HFFc6 (cell line): ENCODE data around the gene MEG3. TPM values are rescaled to one million over a fixed set of nuclear protein-coding genes. Genes with fewer than 3 reads are reported as not detected.

Experiments used
- DNase-seq: peaks from one replicate; pipeline ENCODE4 v3.0.0-alpha.2; 2018
- H3K27ac Mint-ChIP-seq: 2 replicates; pipeline ENCODE4 v1.8.0; 2020; ENCODE audit warnings: mild to moderate bottlenecking, mixed read lengths
- H3K27me3 Mint-ChIP-seq: 2 replicates; pipeline ENCODE4 v1.8.0; 2021; ENCODE audit warnings: mild to moderate bottlenecking, moderate library complexity, mixed read lengths; ENCODE audit not compliant: insufficient read depth
- H3K36me3 Mint-ChIP-seq: 2 replicates; pipeline ENCODE4 v1.8.0; 2021; ENCODE audit warnings: low read depth, mixed read lengths
- H3K4me1 Mint-ChIP-seq: 2 replicates; pipeline ENCODE4 v1.8.0; 2020; ENCODE audit warnings: low read depth, mixed read lengths
- H3K4me3 Mint-ChIP-seq: 2 replicates; pipeline ENCODE4 v1.8.0; 2020; ENCODE audit warnings: mild to moderate bottlenecking, moderate library complexity, mixed read lengths
- H3K9me3 Mint-ChIP-seq: 2 replicates; pipeline ENCODE4 v1.8.0; 2020; ENCODE audit warnings: mild to moderate bottlenecking, mixed read lengths
- total RNA-seq, 6 experiments: library from RNA; stranded (reverse); fragmentation: NEBNext Ultra II Directional; extraction: Animal tissue kit (Norgen Biotek cat#: 25700); gene quantifications; 2 replicates in 1 of 6; 3 replicates in 5 of 6; pipeline ENCODE4 v1.2.3, GENCODE V29; 2021
- TF ChIP-seq, protein P1 (sequence below): fragments of 200-600 bp; sonication (generic); IDR thresholded peaks from 2 replicates; pipeline ENCODE4 v1.5.0; 2021; ENCODE audit warnings: antibody characterized with exemption, mild to moderate bottlenecking

The MEG3 gene
- total RNA-seq, 6 experiments from 2014 or later: 151 to 262 (median 250) TPM

DNA sequence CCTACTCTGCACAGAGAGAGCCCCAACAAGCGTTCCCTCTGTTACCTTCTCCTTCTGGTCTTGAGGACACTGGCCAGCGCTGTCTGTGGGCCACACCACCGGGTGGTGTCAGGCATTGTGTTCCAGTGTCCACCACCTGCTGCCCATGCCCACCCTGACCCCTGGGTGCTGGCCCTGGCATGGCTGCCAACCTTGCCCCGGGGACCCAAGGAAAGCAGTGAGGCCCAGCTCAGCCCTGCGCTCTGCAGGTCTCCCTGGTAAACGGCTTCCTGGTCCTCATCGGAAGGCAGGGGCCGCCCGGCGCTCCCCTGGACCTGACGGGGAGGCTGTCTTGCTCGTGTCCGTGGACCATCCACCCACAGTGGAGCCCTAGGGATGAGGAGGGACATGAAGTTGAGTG, 21.8 kb upstream of the MEG3 start:
- no peak for DNase-seq
- H3K4me1 Mint-ChIP-seq: no peaks in the 10 kb centered on the region
- H3K27me3 Mint-ChIP-seq: peaks cover 40% of the 10 kb centered on the region
- peaks cover 17% of the 10 kb centered on the region for H3K9me3 Mint-ChIP-seq
- H3K4me3 Mint-ChIP-seq: no peak overlapping the region
- TF ChIP-seq, protein P1, sequence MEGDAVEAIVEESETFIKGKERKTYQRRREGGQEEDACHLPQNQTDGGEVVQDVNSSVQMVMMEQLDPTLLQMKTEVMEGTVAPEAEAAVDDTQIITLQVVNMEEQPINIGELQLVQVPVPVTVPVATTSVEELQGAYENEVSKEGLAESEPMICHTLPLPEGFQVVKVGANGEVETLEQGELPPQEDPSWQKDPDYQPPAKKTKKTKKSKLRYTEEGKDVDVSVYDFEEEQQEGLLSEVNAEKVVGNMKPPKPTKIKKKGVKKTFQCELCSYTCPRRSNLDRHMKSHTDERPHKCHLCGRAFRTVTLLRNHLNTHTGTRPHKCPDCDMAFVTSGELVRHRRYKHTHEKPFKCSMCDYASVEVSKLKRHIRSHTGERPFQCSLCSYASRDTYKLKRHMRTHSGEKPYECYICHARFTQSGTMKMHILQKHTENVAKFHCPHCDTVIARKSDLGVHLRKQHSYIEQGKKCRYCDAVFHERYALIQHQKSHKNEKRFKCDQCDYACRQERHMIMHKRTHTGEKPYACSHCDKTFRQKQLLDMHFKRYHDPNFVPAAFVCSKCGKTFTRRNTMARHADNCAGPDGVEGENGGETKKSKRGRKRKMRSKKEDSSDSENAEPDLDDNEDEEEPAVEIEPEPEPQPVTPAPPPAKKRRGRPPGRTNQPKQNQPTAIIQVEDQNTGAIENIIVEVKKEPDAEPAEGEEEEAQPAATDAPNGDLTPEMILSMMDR: no peak
- peaks cover 13% of the 10 kb centered on the region; the same call in 1 of the 2 replicates for H3K36me3 Mint-ChIP-seq
- H3K27ac Mint-ChIP-seq: no peak overlapping the region

DNA sequence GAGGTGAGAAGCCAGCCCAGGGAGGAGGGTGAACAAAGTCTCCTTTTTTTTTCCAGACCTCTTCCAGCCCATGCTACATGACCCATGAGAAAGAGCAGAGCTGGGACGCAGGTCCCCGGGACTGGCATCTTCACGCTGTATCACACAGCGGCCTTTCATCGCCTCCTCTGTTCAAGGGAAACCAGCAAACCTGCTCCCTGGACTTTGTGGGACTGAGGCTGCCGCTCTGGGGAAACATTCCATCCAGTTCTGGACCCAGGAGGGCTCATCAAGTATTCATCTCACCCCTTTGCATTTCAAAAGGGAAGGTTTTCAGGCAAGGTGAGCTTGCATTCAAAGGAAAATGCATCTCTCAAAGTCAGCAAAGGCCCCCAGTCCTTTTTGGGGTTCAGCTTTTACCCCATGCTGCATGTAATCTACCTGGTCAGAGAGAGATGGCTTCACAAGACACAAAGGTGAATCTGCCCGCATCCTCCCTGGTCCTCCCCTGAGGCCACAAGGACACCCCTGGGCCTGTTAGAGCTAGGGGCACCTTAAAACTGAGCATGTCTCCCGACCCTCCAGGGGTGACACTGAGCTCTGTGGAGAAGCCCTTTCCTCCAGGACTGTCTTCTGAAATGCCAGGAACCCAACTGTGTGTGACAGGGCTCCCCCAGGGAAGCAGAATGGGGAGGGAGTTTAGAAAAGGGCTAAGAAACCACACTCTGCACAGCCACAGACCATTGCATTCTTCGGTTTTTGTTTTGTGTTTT, 21.2 kb upstream of the MEG3 start:
- Mint-ChIP-seq H3K27ac (no peak overlapping the region), H3K9me3 (peaks cover 23% of the 10 kb centered on the region), H3K27me3 (peaks cover 35% of the 10 kb centered on the region), H3K4me3 (no peak overlapping the region), H3K4me1 (no peaks in the 10 kb centered on the region), H3K36me3 (peaks cover 19% of the 10 kb centered on the region)
- DNase-seq: no peak
- TF ChIP-seq, protein P1: no peak

DNA sequence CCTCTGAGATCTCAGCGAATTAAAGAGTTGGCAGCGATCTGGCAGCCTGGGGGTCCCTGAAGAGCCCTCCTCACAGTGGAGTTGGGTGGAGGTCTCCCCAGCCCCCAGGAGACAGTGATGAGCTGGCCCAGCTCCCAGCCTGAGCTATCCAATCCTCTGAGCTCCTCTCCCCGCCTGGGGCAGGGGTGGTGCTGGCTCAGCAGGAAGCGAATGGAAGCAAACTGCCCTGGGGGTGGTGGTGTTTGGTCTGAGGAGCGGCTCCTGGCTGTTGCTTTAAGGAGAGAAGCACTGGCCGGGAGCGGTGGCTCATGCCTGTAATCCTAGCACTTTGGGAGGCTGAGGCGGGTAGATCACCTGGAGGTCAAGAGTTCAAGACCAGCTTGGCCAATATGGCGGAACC, 19.5 kb upstream of the MEG3 start:
- no peak overlapping the region for H3K4me3 Mint-ChIP-seq
- H3K9me3 Mint-ChIP-seq: peaks cover 39% of the 10 kb centered on the region
- TF ChIP-seq, protein P1: no peak
- H3K27ac Mint-ChIP-seq: no peak overlapping the region
- H3K36me3 Mint-ChIP-seq: peaks cover 29% of the 10 kb centered on the region
- peaks cover 35% of the 10 kb centered on the region for H3K27me3 Mint-ChIP-seq
- peaks cover 4% of the 10 kb centered on the region; the same call in 1 of the 2 replicates for H3K4me1 Mint-ChIP-seq
- no peak for DNase-seq

DNA sequence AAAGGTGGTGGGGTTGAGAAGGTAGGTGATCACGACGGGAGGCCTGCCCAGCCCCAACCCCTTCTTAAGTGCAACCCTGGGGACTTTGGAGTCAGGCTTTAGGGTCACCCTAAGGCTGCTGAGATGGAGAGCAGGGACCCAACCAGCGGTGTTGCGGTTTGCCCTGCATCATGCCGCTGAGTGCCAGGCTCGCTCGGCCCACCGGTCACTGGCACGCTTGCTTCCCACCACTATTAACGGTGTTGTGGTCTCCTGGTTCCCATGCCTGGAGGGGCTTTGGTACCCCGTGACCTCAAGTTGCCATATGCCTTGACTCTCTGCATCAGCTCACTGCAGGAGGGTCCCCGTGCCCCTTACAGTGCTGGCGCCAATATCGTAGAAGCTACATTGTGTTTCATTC, 18.4 kb upstream of the MEG3 start:
- Mint-ChIP-seq H3K36me3 (peaks cover 29% of the 10 kb centered on the region), H3K9me3 (peaks cover 48% of the 10 kb centered on the region), H3K4me1 (peaks cover 8% of the 10 kb centered on the region; the same call in 1 of the 2 replicates), H3K27ac (no peak overlapping the region), H3K27me3 (peaks cover 33% of the 10 kb centered on the region), H3K4me3 (no peak overlapping the region)
- no peak for DNase-seq
- TF ChIP-seq, protein P1: no peak

DNA sequence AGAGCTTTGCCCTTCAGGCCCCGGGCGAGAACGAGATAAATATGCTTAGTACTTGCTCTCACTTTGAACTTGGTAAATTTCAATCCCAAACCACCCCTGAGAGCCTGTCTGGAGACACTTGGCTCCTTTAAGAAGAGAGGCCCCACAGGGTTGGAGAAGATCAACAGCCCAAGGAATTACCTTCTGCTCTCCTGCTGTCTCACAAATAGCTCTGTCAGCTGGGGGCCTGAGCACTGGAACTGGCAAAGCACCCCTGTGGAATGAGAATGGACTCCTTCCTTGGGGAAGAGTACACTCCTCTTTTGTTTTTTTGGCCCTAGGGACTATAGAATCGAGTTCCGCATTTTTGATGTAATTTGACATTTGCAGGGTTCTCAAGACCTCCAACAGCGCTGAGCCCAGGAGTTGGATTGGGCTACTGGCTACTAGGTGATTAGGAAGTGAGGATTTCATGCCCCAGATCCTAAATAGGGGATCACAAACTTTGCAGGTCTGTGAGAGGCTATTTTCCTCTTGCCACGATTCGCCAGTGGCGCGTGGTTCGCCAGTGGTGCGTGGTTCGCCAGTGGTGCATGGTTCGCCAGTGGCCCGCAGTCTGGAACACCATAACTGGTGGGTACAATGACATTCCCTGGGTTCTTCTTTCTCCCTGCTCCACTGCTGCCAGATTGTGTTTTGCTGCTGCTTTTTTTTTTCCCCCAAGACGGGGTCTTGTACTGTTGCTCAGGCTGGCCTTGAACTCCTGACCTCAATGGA, 17.8 kb upstream of the MEG3 start:
- TF ChIP-seq, protein P1: no peak
- Mint-ChIP-seq H3K4me3 (no peak overlapping the region), H3K9me3 (peaks cover 48% of the 10 kb centered on the region), H3K36me3 (peaks cover 29% of the 10 kb centered on the region), H3K27me3 (peaks cover 27% of the 10 kb centered on the region), H3K4me1 (peaks cover 8% of the 10 kb centered on the region; the same call in 1 of the 2 replicates), H3K27ac (no peak overlapping the region)
- no peak for DNase-seq
